Lower leg skin (tissue), 4 donors: ENCODE results near the gene PLA2G7. TPM values are rescaled to one million over a fixed set of nuclear protein-coding genes. Genes with fewer than 3 reads are reported as not detected.

Experiments
- DNase-seq, 2 donors: peaks; one replicate each; pipeline ENCODE4 v3.0.0-alpha.2; 2019; ENCODE audit warnings: low spot score in 2 of 2
- H3K4me3 ChIP-seq: fragments of 200-600 bp; sonication (generic); 2 replicates; pipeline ENCODE4 v1.5.1; 2017; ENCODE audit warnings: mild to moderate bottlenecking, low read depth; ENCODE audit not compliant: poor library complexity, severe bottlenecking
- POLR2A ChIP-seq, 2 donors: fragments of 450-650 bp; IDR thresholded peaks; one replicate each; pipeline ENCODE4 v1.6.1; 2016 to 2017; ENCODE audit warnings: antibody characterized with exemption in 2 of 2, mild to moderate bottlenecking in 1 of 2, moderate library complexity in 1 of 2
- WGBS, 2 donors: methylation state at CpG; one replicate each; pipeline ENCODE4 v1.1.5; 2018; 5-methylcytosine and 5-hydroxymethylcytosine counted together
- intact Hi-C: fragments of 100-400 bp; cut with DNase I; formaldehyde crosslinking; loops from one replicate; pipeline ENCODE4 v1.15.0; 2023; ENCODE audit warnings: low total_unique reads
- total RNA-seq, 4 donors: library from RNA; depleted of rRNA; stranded (reverse); fragments of >200 nt; gene quantifications; one replicate each; pipeline ENCODE4 v1.1.0, GENCODE V29; 2016
- TF ChIP-seq, protein P1 (sequence below), 3 donors: fragments of 450-650 bp; IDR thresholded peaks; one replicate each; pipeline ENCODE4 v1.5.1; 2016; ENCODE audit warnings: antibody characterized with exemption in 3 of 3, mild to moderate bottlenecking in 3 of 3, moderate library complexity in 2 of 3

The PLA2G7 gene
- total RNA-seq, 4 donors from 2014 or later = 0.61 to 7.1 (median 2.0) TPM

- intact Hi-C loops = no loop called here
- H3K4me3 ChIP-seq = no peak overlapping the region
- no peak for DNase-seq
- WGBS, 2 donors = 91 to 94% methylated on average over 6 of the region's 6 CpGs
- TF ChIP-seq, protein P1, sequence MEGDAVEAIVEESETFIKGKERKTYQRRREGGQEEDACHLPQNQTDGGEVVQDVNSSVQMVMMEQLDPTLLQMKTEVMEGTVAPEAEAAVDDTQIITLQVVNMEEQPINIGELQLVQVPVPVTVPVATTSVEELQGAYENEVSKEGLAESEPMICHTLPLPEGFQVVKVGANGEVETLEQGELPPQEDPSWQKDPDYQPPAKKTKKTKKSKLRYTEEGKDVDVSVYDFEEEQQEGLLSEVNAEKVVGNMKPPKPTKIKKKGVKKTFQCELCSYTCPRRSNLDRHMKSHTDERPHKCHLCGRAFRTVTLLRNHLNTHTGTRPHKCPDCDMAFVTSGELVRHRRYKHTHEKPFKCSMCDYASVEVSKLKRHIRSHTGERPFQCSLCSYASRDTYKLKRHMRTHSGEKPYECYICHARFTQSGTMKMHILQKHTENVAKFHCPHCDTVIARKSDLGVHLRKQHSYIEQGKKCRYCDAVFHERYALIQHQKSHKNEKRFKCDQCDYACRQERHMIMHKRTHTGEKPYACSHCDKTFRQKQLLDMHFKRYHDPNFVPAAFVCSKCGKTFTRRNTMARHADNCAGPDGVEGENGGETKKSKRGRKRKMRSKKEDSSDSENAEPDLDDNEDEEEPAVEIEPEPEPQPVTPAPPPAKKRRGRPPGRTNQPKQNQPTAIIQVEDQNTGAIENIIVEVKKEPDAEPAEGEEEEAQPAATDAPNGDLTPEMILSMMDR (IDR thresholded peaks at IDR 0.05) = no peak
These were observed 58.4 kb downstream of the PLA2G7 start for GRCh38 chr6:46676604-46677313.

DNA sequence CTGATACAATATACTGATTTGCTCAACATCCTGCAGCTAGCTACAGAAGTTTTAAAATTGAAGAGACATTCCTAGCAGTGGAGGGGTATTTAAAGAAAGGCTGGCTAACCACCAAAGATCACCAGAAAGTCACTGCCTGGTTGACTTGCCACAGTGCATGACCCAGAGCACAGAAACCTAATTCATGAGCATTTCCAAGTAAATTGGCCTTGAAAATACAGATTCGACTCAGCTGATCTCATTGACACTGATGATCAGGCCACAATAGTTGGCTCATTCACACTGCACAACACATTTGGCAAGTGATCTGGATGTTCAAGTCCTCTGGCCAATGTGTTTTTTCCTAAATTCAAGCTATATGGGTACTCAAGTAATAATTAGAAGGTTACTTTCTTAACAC, 60.8 kb downstream of the PLA2G7 start:
- no peak for TF ChIP-seq POLR2A (IDR thresholded peaks at IDR 0.05)
- TF ChIP-seq, protein P1 (IDR thresholded peaks at IDR 0.05) = no peak
- no peak overlapping the region for H3K4me3 ChIP-seq
- DNase-seq = no peak
- intact Hi-C loops = no loop called here
- WGBS, 2 donors = 83 to 94% methylated on average over 1 of the region's 1 CpG

DNA sequence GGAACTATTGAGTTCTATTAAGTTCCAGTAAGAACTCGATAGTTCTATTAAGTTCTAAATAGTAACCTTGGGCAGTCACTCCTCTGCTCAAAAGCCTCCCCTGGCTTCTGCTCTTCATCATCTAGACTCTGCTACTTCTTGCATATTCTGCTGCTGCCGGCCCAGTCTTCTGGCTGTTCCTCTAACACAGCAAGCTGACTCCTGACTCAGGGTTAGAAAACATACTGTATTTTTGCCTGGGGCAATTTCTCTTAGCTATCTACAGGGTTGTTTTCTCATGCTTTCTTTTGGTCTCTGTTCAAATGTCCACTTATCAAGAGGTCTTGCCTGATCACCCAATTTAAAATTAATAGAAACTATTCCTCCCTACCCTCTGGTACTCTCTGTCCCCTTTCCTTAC, 67.8 kb downstream of the PLA2G7 start:
- WGBS, 2 donors = 93 to 94% methylated on average over 2 of the region's 2 CpGs
- DNase-seq = no peak
- intact Hi-C loops = no loop called here
- H3K4me3 ChIP-seq = no peak overlapping the region
- TF ChIP-seq, protein P1 (IDR thresholded peaks at IDR 0.05) = no peak
- no peak for TF ChIP-seq POLR2A (IDR thresholded peaks at IDR 0.05)

DNA sequence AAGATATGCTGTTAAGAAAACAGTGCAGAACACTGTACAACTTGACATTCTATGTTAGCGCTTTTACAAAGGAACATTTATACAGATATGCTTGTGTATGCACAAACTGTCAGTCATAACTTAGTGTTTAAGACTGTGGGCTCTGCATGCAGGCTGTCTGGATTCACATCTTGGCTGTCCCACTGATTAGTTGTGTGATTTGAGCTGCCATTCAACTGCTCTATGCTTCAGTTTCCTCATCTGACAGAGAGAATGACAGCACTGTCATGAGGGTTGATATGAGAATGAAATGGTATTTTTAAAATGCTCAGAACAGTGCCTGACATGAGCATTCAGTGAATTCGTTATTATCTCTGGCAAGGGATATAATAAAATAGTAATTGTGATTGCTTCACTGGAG, 73.7 kb downstream of the PLA2G7 start:
- intact Hi-C loops = no loop called here
- WGBS, 2 donors = 84 to 92% methylated on average over 2 of the region's 2 CpGs

DNA sequence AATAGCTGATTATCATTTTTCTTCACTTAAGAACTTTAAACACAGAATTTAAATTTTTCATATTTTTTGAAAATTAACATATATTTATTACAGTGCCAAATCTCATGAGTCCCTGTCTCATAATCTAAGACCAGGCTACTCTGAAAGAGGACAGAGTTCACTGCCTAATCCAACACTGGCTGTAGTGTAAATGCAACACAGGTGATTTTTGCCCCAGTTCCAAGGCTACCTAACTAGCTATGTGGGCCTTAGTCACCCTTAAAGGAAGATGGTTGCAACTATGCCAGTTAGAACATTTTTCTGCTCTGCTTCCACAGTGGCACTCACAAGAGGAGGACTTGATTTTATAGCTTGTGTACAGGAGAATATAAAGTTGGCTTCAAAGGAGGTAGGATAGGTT, 77.5 kb downstream of the PLA2G7 start:
- intact Hi-C loops = no loop called here
- no peak for TF ChIP-seq POLR2A (IDR thresholded peaks at IDR 0.05)
- TF ChIP-seq, protein P1 (IDR thresholded peaks at IDR 0.05) = no peak
- no peak for DNase-seq
- no peak overlapping the region for H3K4me3 ChIP-seq

More for the DNA sequence above, 73.7 kb downstream of the PLA2G7 start:
- TF ChIP-seq POLR2A (IDR thresholded peaks at IDR 0.05) = no peak
- TF ChIP-seq, protein P1 (IDR thresholded peaks at IDR 0.05) = no peak
- no peak for DNase-seq
- no peak overlapping the region for H3K4me3 ChIP-seq

GRCh38 chr6:46655803-46656202, 79.4 kb downstream of the PLA2G7 start:
- H3K4me3 ChIP-seq = no peak overlapping the region
- no peak for DNase-seq
- intact Hi-C loops = no loop called here
- no peak for TF ChIP-seq POLR2A (IDR thresholded peaks at IDR 0.05)
- TF ChIP-seq, protein P1 (IDR thresholded peaks at IDR 0.05) = no peak
- 73 to 82% methylated on average over 6 of the region's 6 CpGs for WGBS, 2 donors
